ENCODE results near the gene TTC34. TPM values are rescaled to one million over a fixed set of nuclear protein-coding genes. Genes with fewer than 3 reads are reported as not detected.
A peak's percentile ranks its signal among the peaks of the same experiment; 100 is the strongest.

The TTC34 gene
- total and polyA plus RNA-seq, 7 donors, result under 0.01 to 0.83 (median 0.56) TPM; not detected in 1

- WGBS, 2 donors, result 0% methylated on average over 84 of the region's 84 CpGs
- peak; percentile 96 for DNase-seq
- no peak for TF ChIP-seq EP300 (IDR thresholded peaks at IDR 0.05)
- peak; percentile 73 to 92 (median 82) for TF ChIP-seq POLR2AphosphoS5 (IDR thresholded peaks at IDR 0.05)
- peak; percentile 63 to 67 for TF ChIP-seq POLR2A (IDR thresholded peaks at IDR 0.05)
- TF ChIP-seq CTCF (IDR thresholded peaks at IDR 0.05), result no peak
- Histone ChIP-seq H3K27me3 (peaks cover 0 to 2% (median 0%) of the 10 kb centered on the region in 3 donors), H3K36me3 (no peaks in the 10 kb centered on the region), H3K9me3 (peaks cover 0 to 7% (median 0%) of the 10 kb centered on the region in 4 donors), H3K27ac (peak overlapping the region; percentile 81 to 84 (median 82)), H3K4me3 (peak overlapping the region; percentile 67 to 95 (median 88)), H3K4me1 (peaks cover 0 to 26% (median 21%) of the 10 kb centered on the region in 4 donors)
- intact Hi-C loops (cut with DNase I), result loop anchor here (1.0 to 10.0 kb wide), 5 partner anchors 56 to 1262 kb away; partner anchors contain the start of genes C1orf174, PANK4, PEX10 and PRXL2B
Observed at GRCh38 chr1:2642560-2643413, 158.7 kb downstream of the TTC34 start.

GRCh38 chr1:2642131-2642559, 159.3 kb downstream of the TTC34 start:
- H3K4me1 ChIP-seq, result peaks cover 0 to 26% (median 21%) of the 10 kb centered on the region in 4 donors
- TF ChIP-seq POLR2A (IDR thresholded peaks at IDR 0.05) (no peak), CTCF (IDR thresholded peaks at IDR 0.05) (no peak), POLR2AphosphoS5 (IDR thresholded peaks at IDR 0.05) (no peak), EP300 (IDR thresholded peaks at IDR 0.05) (no peak)
- peak overlapping the region; percentile 67 to 95 (median 88) for H3K4me3 ChIP-seq
- H3K27ac ChIP-seq, result peak overlapping the region in 3 of 4 donors; percentile 81 to 84 (median 83)
- DNase-seq, result peak; percentile 70
- H3K27me3 ChIP-seq, result peaks cover 0 to 9% (median 0%) of the 10 kb centered on the region in 3 donors
- WGBS, 2 donors, result 25 to 38% methylated on average over 11 of the region's 11 CpGs
- no peaks in the 10 kb centered on the region for H3K36me3 ChIP-seq
- peaks cover 0 to 4% (median 0%) of the 10 kb centered on the region in 4 donors for H3K9me3 ChIP-seq
- intact Hi-C loops (cut with DNase I), result loop anchor here (10.0 kb wide), 4 partner anchors 87 to 1263 kb away; partner anchors contain the start of genes C1orf174, PANK4, PEX10 and TNFRSF14

- H3K36me3 ChIP-seq, result no peaks in the 10 kb centered on the region
- H3K4me3 ChIP-seq, result peak overlapping the region in 3 of 4 donors; percentile 67 to 95 (median 91)
- peak overlapping the region in 2 of 4 donors; percentile 81 to 84 for H3K27ac ChIP-seq
- TF ChIP-seq POLR2AphosphoS5 (IDR thresholded peaks at IDR 0.05) (no peak), CTCF (IDR thresholded peaks at IDR 0.05) (no peak), EP300 (IDR thresholded peaks at IDR 0.05) (no peak), POLR2A (IDR thresholded peaks at IDR 0.05) (no peak)
- no peaks in the 10 kb centered on the region for H3K9me3 ChIP-seq
- peaks cover 0 to 15% (median 0%) of the 10 kb centered on the region in 3 donors for H3K27me3 ChIP-seq
- WGBS, 2 donors, result 90 to 92% methylated on average over 34 of the region's 34 CpGs
- DNase-seq, result no peak
- peaks cover 0 to 26% (median 21%) of the 10 kb centered on the region in 4 donors for H3K4me1 ChIP-seq
- intact Hi-C loops (cut with DNase I), result loop anchor here (10.0 kb wide), 4 partner anchors 87 to 1263 kb away; partner anchors contain the start of genes C1orf174, PANK4, PEX10 and TNFRSF14
Observed at GRCh38 chr1:2641381-2642130, 159.9 kb downstream of the TTC34 start.

GRCh38 chr1:2640626-2641025, 160.9 kb downstream of the TTC34 start:
- peaks cover 0 to 26% (median 21%) of the 10 kb centered on the region in 4 donors for H3K4me1 ChIP-seq
- no peaks in the 10 kb centered on the region for H3K36me3 ChIP-seq
- H3K9me3 ChIP-seq, result no peaks in the 10 kb centered on the region
- 67 to 86% methylated on average over 3 of the region's 3 CpGs for WGBS, 2 donors
- TF ChIP-seq POLR2AphosphoS5 (IDR thresholded peaks at IDR 0.05), result no peak
- H3K27me3 ChIP-seq, result peaks cover 0 to 22% (median 5%) of the 10 kb centered on the region in 3 donors
- no peak for DNase-seq
- H3K4me3 ChIP-seq, result no peak overlapping the region
- H3K27ac ChIP-seq, result no peak overlapping the region
- intact Hi-C loops (cut with DNase I), result loop anchor here (10.0 kb wide), 4 partner anchors 86 to 1264 kb away; partner anchors contain the start of genes C1orf174, PANK4, PEX10 and TNFRSF14

All from sigmoid colon (tissue), 7 donors.